D721Med (cell line): ENCODE results near the gene CERS6.

Source experiments
- DNase-seq: peaks from one replicate; pipeline ENCODE4 v3.0.0; 2011; ENCODE audit warnings: low spot score; ENCODE audit not compliant: insufficient read length
- FAIRE-seq: peaks from 2 replicates; lab custom pipeline; 2011; peaks lifted over from hg19 to GRCh38; lab: Jason Lieb, UNC
- CTCF ChIP-seq: IDR thresholded peaks from 2 replicates; pipeline ENCODE4 v1.5.1; 2012; ENCODE audit warnings: mild to moderate bottlenecking, control low read depth; ENCODE audit not compliant: insufficient read depth; ENCODE audit errors: missing control alignments

The CERS6 gene

GRCh38 chr2:168453404-168453803 lies 2.7 kb upstream of the CERS6 start:
- DNase-seq: no peak
- no peak for FAIRE-seq
- no peak for TF ChIP-seq CTCF

GRCh38 chr2:168454737-168455644 lies 1.1 kb upstream of the CERS6 start:
- DNase-seq: no peak
- no peak for TF ChIP-seq CTCF
- FAIRE-seq: no peak

GRCh38 chr2:168456521-168457189 lies 583 bp downstream of the CERS6 start:
- DNase-seq (no peak), FAIRE-seq (no peak)
- TF ChIP-seq CTCF: no peak

- no peak for TF ChIP-seq CTCF
- DNase-seq: no peak
- no peak for FAIRE-seq
These were observed 1.3 kb downstream of the CERS6 start for GRCh38 chr2:168457190-168457895.

GRCh38 chr2:168458139-168458538 lies 2.1 kb downstream of the CERS6 start:
- TF ChIP-seq CTCF: no peak
- DNase-seq: no peak
- no peak for FAIRE-seq

GRCh38 chr2:168459256-168459655 lies 3.2 kb downstream of the CERS6 start:
- FAIRE-seq (no peak), DNase-seq (no peak)
- TF ChIP-seq CTCF: no peak
